VCaP (cell line): ENCODE results near the gene UHRF1.
"Not testable (repeated sequence)": the region's sequence is repeated elsewhere in the genome, so short reads cannot be mapped to it uniquely, and the experiment has no call there.

Source experiments
- H3K27ac ChIP-seq: fragments of 450-650 bp; 2 replicates; pipeline ENCODE4 v1.5.1; 2017
- CTCF ChIP-seq: fragments of 450-650 bp; conservative IDR thresholded peaks from 2 replicates; pipeline ENCODE4 v1.5.1; 2017; ENCODE audit warnings: mild to moderate bottlenecking, moderate library complexity

Gene UHRF1

GRCh38 chr19:4930664-4931063 lies 21.4 kb downstream of the UHRF1 start:
- H3K27ac ChIP-seq = no peak overlapping the region
- no peak for TF ChIP-seq CTCF

DNA sequence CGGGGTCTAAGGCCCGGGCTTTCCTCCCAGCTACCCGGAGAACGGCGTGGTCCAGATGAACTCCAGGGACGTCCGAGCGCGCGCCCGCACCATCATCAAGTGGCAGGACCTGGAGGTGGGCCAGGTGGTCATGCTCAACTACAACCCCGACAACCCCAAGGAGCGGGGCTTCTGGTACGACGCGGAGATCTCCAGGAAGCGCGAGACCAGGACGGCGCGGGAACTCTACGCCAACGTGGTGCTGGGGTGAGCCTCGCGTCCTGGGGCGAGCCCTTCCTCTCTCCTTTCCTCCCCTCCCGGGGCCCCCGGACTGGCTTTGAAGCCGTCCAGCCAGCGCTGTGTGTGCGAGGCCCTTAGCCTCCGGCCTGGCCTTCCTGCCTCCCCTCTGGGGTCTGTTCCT lies 23.4 kb downstream of the UHRF1 start:
- no peak overlapping the region; the same call in 1 of the 2 replicates for H3K27ac ChIP-seq
- no peak for TF ChIP-seq CTCF

- no peak for TF ChIP-seq CTCF
- no peak overlapping the region; the same call in 1 of the 2 replicates for H3K27ac ChIP-seq
Observed at GRCh38 chr19:4933528-4933927, 24.2 kb downstream of the UHRF1 start.

GRCh38 chr19:4935444-4935843 lies 26.1 kb downstream of the UHRF1 start:
- no peak overlapping the region for H3K27ac ChIP-seq
- no peak for TF ChIP-seq CTCF

DNA sequence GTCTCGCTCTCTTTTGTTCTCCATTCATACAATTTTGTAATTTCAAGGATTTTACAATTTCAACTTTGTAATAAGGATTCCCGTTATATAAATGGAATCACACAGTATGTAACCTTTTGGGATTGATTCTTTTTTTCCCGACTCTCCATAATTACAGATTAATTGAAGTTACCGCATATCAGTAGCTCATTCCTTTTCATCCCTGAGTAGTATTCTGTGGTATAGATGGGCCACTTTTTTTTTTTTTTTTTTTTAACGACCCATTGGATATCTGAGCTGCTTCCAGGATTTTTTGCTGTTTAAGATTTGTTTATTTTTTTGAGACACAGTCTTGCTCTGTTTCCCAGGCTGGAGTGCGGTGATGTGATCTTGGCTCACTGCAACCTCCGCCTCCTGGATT lies 27.8 kb downstream of the UHRF1 start:
- no peak overlapping the region for H3K27ac ChIP-seq
- no peak for TF ChIP-seq CTCF

DNA sequence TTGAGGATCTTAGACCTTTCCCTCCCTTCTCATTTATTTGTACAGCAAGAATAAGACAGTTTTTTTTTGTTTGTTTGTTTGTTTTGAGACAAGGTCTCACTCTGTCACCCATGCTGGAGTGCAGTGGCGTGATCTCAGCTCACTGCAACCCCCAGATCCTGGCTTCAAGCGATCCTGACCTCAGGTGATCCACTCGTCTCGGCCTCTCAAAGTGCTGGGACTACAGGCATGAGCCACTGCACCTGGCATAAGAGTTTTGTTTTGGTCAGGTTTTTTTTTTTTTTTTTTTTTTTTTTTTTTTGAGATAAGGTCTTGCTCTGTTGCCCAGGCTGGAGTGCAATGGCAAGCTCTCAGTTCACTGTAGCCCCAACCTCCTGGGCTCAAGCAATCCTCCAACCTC lies 29.2 kb downstream of the UHRF1 start:
- H3K27ac ChIP-seq = not testable (repeated sequence)

GRCh38 chr19:4939466-4939865 lies 30.2 kb downstream of the UHRF1 start:
- no peak overlapping the region for H3K27ac ChIP-seq
- no peak for TF ChIP-seq CTCF

- not testable (repeated sequence) for H3K27ac ChIP-seq
Observed at GRCh38 chr19:4941638-4942169, 32.4 kb downstream of the UHRF1 start.

DNA sequence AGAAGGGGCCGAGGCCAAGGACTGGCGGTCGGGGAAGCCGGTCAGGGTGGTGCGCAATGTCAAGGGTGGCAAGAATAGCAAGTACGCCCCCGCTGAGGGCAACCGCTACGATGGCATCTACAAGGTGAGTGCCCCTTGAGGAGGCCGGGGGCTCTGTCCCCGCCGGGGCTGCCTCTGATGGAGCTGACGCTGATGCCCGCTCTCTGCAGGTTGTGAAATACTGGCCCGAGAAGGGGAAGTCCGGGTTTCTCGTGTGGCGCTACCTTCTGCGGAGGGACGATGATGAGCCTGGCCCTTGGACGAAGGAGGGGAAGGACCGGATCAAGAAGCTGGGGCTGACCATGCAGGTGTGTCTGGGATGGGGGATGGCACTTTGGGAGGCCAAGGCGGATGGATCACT lies 41.3 kb downstream of the UHRF1 start:
- H3K27ac ChIP-seq = not testable (repeated sequence)
